ENCODE data around the gene DIS3L2.

Gene DIS3L2

DNA sequence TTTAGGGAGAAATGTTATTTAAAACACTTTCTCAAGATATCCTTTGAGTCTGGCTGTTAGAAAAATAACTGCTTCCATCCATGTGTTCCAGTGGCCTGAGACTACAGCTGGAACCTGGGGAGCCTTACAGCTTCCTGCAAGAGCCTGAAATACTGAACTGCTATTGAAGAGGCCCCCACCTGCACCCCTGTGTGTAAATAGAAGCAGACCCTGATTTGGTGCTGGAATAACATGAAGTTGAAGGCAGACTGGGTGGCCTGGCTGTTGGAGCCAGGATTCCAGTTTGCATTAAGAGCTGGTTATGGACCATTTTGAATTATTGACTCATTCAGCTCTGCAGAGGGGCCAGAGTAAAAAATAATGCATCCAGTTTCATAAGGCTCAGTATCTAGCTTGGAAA, 61.9 kb downstream of the DIS3L2 start:
- Histone ChIP-seq H3K4me2 (ENCODE audit: low read length) (no peak overlapping the region), H2AFZ (no peak overlapping the region), H3K27me3 (ENCODE audit: control insufficient read depth, insufficient read depth, low read length) (no peaks in the 10 kb centered on the region), H3K9me3 (ENCODE audit: control insufficient read depth, low read length) (no peaks in the 10 kb centered on the region), H3K4me1 (peaks cover 1% of the 10 kb centered on the region), H3K79me2 (no peaks in the 10 kb centered on the region), H3K27ac (no peak overlapping the region), H3K36me3 (ENCODE audit: control insufficient read depth, insufficient read depth, low read length) (no peaks in the 10 kb centered on the region), H3K4me3 (ENCODE audit: low read depth, low read length) (no peak overlapping the region), H3K9ac (no peak overlapping the region)
- TF ChIP-seq, protein P1, sequence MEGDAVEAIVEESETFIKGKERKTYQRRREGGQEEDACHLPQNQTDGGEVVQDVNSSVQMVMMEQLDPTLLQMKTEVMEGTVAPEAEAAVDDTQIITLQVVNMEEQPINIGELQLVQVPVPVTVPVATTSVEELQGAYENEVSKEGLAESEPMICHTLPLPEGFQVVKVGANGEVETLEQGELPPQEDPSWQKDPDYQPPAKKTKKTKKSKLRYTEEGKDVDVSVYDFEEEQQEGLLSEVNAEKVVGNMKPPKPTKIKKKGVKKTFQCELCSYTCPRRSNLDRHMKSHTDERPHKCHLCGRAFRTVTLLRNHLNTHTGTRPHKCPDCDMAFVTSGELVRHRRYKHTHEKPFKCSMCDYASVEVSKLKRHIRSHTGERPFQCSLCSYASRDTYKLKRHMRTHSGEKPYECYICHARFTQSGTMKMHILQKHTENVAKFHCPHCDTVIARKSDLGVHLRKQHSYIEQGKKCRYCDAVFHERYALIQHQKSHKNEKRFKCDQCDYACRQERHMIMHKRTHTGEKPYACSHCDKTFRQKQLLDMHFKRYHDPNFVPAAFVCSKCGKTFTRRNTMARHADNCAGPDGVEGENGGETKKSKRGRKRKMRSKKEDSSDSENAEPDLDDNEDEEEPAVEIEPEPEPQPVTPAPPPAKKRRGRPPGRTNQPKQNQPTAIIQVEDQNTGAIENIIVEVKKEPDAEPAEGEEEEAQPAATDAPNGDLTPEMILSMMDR (IDR thresholded peaks at IDR 0.05) = no peak

DNA sequence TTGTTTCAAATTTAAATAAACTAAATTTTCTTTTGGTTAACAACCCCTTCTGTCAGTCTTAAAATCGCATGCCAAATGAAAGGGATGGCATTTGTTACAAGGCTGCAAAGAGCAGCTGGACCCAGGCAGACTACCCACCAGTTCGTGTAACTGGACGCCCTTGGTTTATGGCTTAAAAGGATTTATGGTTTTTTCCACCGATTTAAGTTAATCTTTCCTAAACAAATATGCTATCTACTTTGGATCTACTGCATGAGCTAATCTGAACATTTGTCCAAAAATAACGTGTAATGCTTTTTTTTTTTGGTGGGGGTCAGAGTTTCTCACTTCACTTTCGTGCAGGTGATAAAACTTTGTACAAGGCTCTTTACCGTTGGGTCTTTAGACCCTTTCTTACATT, 62.9 kb downstream of the DIS3L2 start:
- Histone ChIP-seq H3K4me3 (ENCODE audit: low read depth, low read length) (no peak overlapping the region), H3K36me3 (ENCODE audit: control insufficient read depth, insufficient read depth, low read length) (no peaks in the 10 kb centered on the region), H3K27me3 (ENCODE audit: control insufficient read depth, insufficient read depth, low read length) (no peaks in the 10 kb centered on the region), H2AFZ (no peak overlapping the region), H3K9ac (no peak overlapping the region), H3K79me2 (no peaks in the 10 kb centered on the region), H3K27ac (no peak overlapping the region), H3K4me2 (ENCODE audit: low read length) (no peak overlapping the region), H3K9me3 (ENCODE audit: control insufficient read depth, low read length) (no peaks in the 10 kb centered on the region), H3K4me1 (peaks cover 6% of the 10 kb centered on the region)
- TF ChIP-seq, protein P1 (IDR thresholded peaks at IDR 0.05) = no peak

DNA sequence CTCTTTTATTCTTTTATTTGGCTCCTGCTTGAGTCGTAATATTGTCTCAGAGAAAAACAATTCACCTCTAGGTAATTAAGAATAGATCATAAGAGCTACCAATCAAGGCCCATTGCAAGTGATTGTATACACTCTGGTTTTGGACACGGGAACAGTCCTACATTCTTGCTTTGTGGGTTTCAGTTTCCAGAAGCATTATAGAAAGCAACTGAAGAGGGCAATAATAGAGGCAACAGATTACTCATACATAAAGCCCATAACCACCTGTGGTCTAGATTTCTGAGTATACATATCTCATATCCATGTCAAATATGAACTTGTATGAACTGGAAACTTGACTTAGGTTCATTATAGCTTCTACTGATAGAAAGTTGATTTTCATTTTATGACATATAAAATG, 65.4 kb downstream of the DIS3L2 start:
- Histone ChIP-seq H2AFZ (no peak overlapping the region), H3K36me3 (ENCODE audit: control insufficient read depth, insufficient read depth, low read length) (no peaks in the 10 kb centered on the region), H3K9me3 (ENCODE audit: control insufficient read depth, low read length) (no peaks in the 10 kb centered on the region), H3K9ac (no peak overlapping the region), H3K4me2 (ENCODE audit: low read length) (no peak overlapping the region), H3K4me3 (ENCODE audit: low read depth, low read length) (no peak overlapping the region), H3K79me2 (peaks cover 6% of the 10 kb centered on the region), H3K27ac (no peak overlapping the region), H3K27me3 (ENCODE audit: control insufficient read depth, insufficient read depth, low read length) (no peaks in the 10 kb centered on the region), H3K4me1 (peaks cover 7% of the 10 kb centered on the region)
- TF ChIP-seq, protein P1 (IDR thresholded peaks at IDR 0.05) = no peak

DNA sequence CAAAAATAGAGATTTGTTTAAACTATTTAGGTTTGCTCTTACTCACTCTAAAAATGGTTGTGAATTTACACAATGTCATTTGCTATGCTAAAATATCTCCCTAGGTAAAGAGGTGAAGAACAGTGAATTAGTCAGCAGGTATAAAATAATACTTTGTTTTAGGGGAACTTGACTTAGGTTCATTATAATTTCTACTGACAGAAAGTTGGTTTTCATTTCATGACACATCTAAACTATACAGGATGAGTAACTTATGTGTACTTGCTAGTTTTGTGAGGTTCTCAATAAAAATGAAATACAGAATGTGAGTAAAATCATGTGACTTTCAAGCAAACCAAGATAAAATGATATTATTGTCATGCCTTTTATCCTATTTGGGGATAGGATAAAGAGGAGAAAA, 66.0 kb downstream of the DIS3L2 start:
- no peak overlapping the region for H3K4me3 ChIP-seq (ENCODE audit: low read depth, low read length)
- no peaks in the 10 kb centered on the region for H3K36me3 ChIP-seq (ENCODE audit: control insufficient read depth, insufficient read depth, low read length)
- no peak overlapping the region for H3K27ac ChIP-seq
- H3K27me3 ChIP-seq (ENCODE audit: control insufficient read depth, insufficient read depth, low read length) = no peaks in the 10 kb centered on the region
- no peak overlapping the region for H2AFZ ChIP-seq
- no peak overlapping the region for H3K9ac ChIP-seq
- H3K4me1 ChIP-seq = peaks cover 7% of the 10 kb centered on the region
- H3K4me2 ChIP-seq (ENCODE audit: low read length) = no peak overlapping the region
- TF ChIP-seq, protein P1 (IDR thresholded peaks at IDR 0.05) = no peak
- peaks cover 6% of the 10 kb centered on the region for H3K79me2 ChIP-seq
- no peaks in the 10 kb centered on the region for H3K9me3 ChIP-seq (ENCODE audit: control insufficient read depth, low read length)

DNA sequence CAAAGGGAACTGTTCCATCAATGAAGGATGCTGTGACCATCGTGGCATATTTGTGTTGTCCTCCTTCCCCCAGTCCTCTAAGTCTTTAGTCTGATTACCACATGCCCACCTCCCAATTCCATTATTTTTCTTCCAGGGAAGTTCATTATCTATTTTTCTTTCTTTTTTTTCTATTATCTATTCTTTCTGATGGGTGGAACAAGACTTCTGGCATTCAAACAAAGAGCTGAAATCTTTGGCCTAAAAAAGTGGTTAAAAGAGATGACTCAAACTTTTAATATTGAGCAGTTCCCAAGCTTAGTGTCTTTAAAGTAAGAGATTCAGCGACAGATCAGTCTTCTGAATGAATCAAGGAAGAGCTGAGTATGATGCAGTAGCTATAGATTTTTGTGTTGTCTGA, 66.6 kb downstream of the DIS3L2 start:
- H3K36me3 ChIP-seq (ENCODE audit: control insufficient read depth, insufficient read depth, low read length) = no peaks in the 10 kb centered on the region
- H3K4me2 ChIP-seq (ENCODE audit: low read length) = no peak overlapping the region
- no peaks in the 10 kb centered on the region for H3K27me3 ChIP-seq (ENCODE audit: control insufficient read depth, insufficient read depth, low read length)
- TF ChIP-seq, protein P1 (IDR thresholded peaks at IDR 0.05) = no peak
- H3K9me3 ChIP-seq (ENCODE audit: control insufficient read depth, low read length) = no peaks in the 10 kb centered on the region
- H3K4me3 ChIP-seq (ENCODE audit: low read depth, low read length) = no peak overlapping the region
- H3K4me1 ChIP-seq = peaks cover 7% of the 10 kb centered on the region
- no peak overlapping the region for H3K9ac ChIP-seq
- H2AFZ ChIP-seq = no peak overlapping the region
- peaks cover 8% of the 10 kb centered on the region for H3K79me2 ChIP-seq
- no peak overlapping the region for H3K27ac ChIP-seq

Data from parathyroid adenoma (tissue), 2 donors.